Thyroid gland (tissue), 4 donors: ENCODE results near the gene PTPRN2. TPM values are rescaled to one million over a fixed set of nuclear protein-coding genes. Genes with fewer than 3 reads are reported as not detected.
"Not testable (repeated sequence)": the region's sequence is repeated elsewhere in the genome, so short reads cannot be mapped to it uniquely, and the experiment has no call there.

Experiments used
- DNase-seq, 2 donors: peaks; one replicate each; pipeline ENCODE4 v3.0.0-alpha.2; 2019
- H3K27ac ChIP-seq, 3 donors: fragments of 200-600 bp; sonication (generic); 1 replicate in 2 of 3; 2 replicates in 1 of 3; pipeline ENCODE4 v1.5.1; 2016 to 2019; ENCODE audit warnings: mild to moderate bottlenecking in 1 of 3, moderate library complexity in 1 of 3
- H3K27me3 ChIP-seq: fragments of 200-600 bp; sonication (generic); one replicate; pipeline ENCODE4 v1.5.1; 2019
- H3K36me3 ChIP-seq, 2 donors: fragments of 200-600 bp; sonication (generic); one replicate each; pipeline ENCODE4 v1.5.1; 2016 to 2019
- H3K4me1 ChIP-seq, 2 donors: fragments of 200-600 bp; sonication (generic); one replicate each; pipeline ENCODE4 v1.5.1; 2017 to 2019
- H3K4me3 ChIP-seq, 3 donors: fragments of 200-600 bp; sonication (generic); replicated peaks in 1 of 3; 1 replicate in 2 of 3; 2 replicates in 1 of 3; pipeline ENCODE4 v1.5.1; 2016; ENCODE audit warnings: mild to moderate bottlenecking in 1 of 3
- H3K9me3 ChIP-seq: fragments of 200-600 bp; sonication (generic); one replicate; pipeline ENCODE4 v1.5.1; 2017
- CTCF ChIP-seq, 6 experiments: fragments of 200-600 bp in 3 of 6; fragments of 450-650 bp in 3 of 6; sonication (generic) in 3 of 6; IDR thresholded peaks; one replicate each; pipeline ENCODE4 v1.5.1; 2016 to 2019; ENCODE audit warnings: antibody characterized with exemption in 6 of 6, mild to moderate bottlenecking in 2 of 6, inconsistent platforms in 1 of 6, moderate library complexity in 1 of 6
- POLR2A ChIP-seq, 2 donors: fragments of 450-650 bp; IDR thresholded peaks; one replicate each; pipeline ENCODE4 v1.6.1; 2017; ENCODE audit warnings: antibody characterized with exemption in 2 of 2, mild to moderate bottlenecking in 2 of 2, moderate library complexity in 1 of 2
- WGBS, 2 donors: methylation state at CpG; one replicate each; pipeline ENCODE4 v1.1.5; 2017; 5-methylcytosine and 5-hydroxymethylcytosine counted together
- intact Hi-C: fragments of 100-400 bp; cut with DNase I; formaldehyde crosslinking; loops from one replicate; pipeline ENCODE4 v1.15.1; 2023
- total RNA-seq, 4 donors: library from RNA; depleted of rRNA; stranded (reverse); fragments of >200 nt; gene quantifications; one replicate each; pipeline ENCODE4 v1.2.3, GENCODE V29; 2016

PTPRN2 gene
- total RNA-seq, 4 donors from 2014 or later, result 4.2 to 9.9 (median 7.7) TPM

- 76 to 78% methylated on average over 1 of the region's 1 CpG for WGBS, 2 donors
- intact Hi-C loops, result no loop called here
These were observed 539.1 kb downstream of the PTPRN2 start for GRCh38 chr7:158048569-158048968.

GRCh38 chr7:158047391-158048059 is 540.1 kb downstream of the PTPRN2 start:
- H3K36me3 ChIP-seq, result no peaks in the 10 kb centered on the region
- H3K27me3 ChIP-seq, result no peaks in the 10 kb centered on the region
- no peak overlapping the region for H3K27ac ChIP-seq
- H3K9me3 ChIP-seq, result no peaks in the 10 kb centered on the region
- intact Hi-C loops, result no loop called here
- H3K4me3 ChIP-seq, result no peak overlapping the region
- no peak for DNase-seq
- no peak for TF ChIP-seq CTCF (IDR thresholded peaks at IDR 0.05)
- no peak for TF ChIP-seq POLR2A (IDR thresholded peaks at IDR 0.05)
- WGBS, 2 donors, result 82 to 85% methylated on average over 7 to 13 of the region's 14 CpGs
- no peaks in the 10 kb centered on the region for H3K4me1 ChIP-seq

More at GRCh38 chr7:158048569-158048968, 539.1 kb downstream of the PTPRN2 start:
- H3K9me3 ChIP-seq, result no peaks in the 10 kb centered on the region
- no peaks in the 10 kb centered on the region for H3K36me3 ChIP-seq
- H3K27ac ChIP-seq, result no peak overlapping the region
- H3K4me1 ChIP-seq, result no peaks in the 10 kb centered on the region
- DNase-seq, result no peak
- TF ChIP-seq CTCF (IDR thresholded peaks at IDR 0.05), result no peak
- no peak for TF ChIP-seq POLR2A (IDR thresholded peaks at IDR 0.05)
- no peak overlapping the region for H3K4me3 ChIP-seq
- no peaks in the 10 kb centered on the region for H3K27me3 ChIP-seq

GRCh38 chr7:158046246-158046645 is 541.4 kb downstream of the PTPRN2 start:
- H3K36me3 ChIP-seq, DNase-seq, H3K27ac ChIP-seq, H3K27me3 ChIP-seq, H3K4me1 ChIP-seq, H3K4me3 ChIP-seq, intact Hi-C loops, H3K9me3 ChIP-seq: not testable (repeated sequence)
- WGBS, 2 donors, result 86 to 92% methylated on average over 9 to 12 of the region's 12 CpGs

GRCh38 chr7:158044482-158044823 is 543.2 kb downstream of the PTPRN2 start:
- no peaks in the 10 kb centered on the region for H3K9me3 ChIP-seq
- no peak overlapping the region for H3K4me3 ChIP-seq
- TF ChIP-seq CTCF (IDR thresholded peaks at IDR 0.05) (no peak), POLR2A (IDR thresholded peaks at IDR 0.05) (no peak)
- DNase-seq, result no peak
- H3K4me1 ChIP-seq, result no peaks in the 10 kb centered on the region
- no peaks in the 10 kb centered on the region for H3K36me3 ChIP-seq
- intact Hi-C loops, result no loop called here
- H3K27ac ChIP-seq, result no peak overlapping the region
- WGBS, 2 donors, result 58 to 74% methylated on average over 6 of the region's 6 CpGs
- H3K27me3 ChIP-seq, result no peaks in the 10 kb centered on the region

GRCh38 chr7:158043551-158044481 is 543.8 kb downstream of the PTPRN2 start:
- Histone ChIP-seq H3K4me1 (no peaks in the 10 kb centered on the region), H3K36me3 (no peaks in the 10 kb centered on the region), H3K27me3 (no peaks in the 10 kb centered on the region), H3K4me3 (no peak overlapping the region), H3K27ac (no peak overlapping the region), H3K9me3 (no peaks in the 10 kb centered on the region)
- DNase-seq, result peak; percentile 26 to 60
- TF ChIP-seq CTCF (IDR thresholded peaks at IDR 0.05), result no peak
- TF ChIP-seq POLR2A (IDR thresholded peaks at IDR 0.05), result no peak
- intact Hi-C loops, result no loop called here
- 45 to 47% methylated on average over 16 to 17 of the region's 17 CpGs for WGBS, 2 donors
